ENCODE measurements around the gene DCLK3. TPM values are rescaled to one million over a fixed set of nuclear protein-coding genes. Genes with fewer than 3 reads are reported as not detected.

Gene DCLK3
- total RNA-seq, 1 experiment from 2014 or later: not detected

DNA sequence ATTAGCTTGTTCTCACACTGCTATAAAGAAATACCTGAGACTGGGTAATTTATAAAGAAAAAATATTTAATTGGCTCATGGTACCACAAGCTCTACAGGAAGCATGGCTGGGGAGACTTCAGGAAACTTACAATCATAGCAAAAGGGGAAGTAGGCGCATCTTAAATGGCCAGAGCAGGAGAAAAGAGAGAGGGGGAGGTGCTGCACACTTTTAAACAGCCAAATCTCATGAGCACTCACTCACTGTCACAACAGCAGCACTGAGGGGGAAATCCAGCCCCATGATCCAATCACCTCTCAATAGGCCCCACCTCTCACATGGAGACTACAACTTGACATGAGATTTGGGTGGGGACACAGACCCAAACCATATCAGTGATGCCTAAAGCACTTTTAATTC lies 82.5 kb downstream of the DCLK3 start:
- BruUV-seq (replicated peaks): no TSS peak
- CTCF ChIA-PET: no interaction called here
- peaks cover 26% of the 10 kb centered on the region for H3K9me3 Mint-ChIP-seq (ENCODE audit: unreplicated experiment)

DNA sequence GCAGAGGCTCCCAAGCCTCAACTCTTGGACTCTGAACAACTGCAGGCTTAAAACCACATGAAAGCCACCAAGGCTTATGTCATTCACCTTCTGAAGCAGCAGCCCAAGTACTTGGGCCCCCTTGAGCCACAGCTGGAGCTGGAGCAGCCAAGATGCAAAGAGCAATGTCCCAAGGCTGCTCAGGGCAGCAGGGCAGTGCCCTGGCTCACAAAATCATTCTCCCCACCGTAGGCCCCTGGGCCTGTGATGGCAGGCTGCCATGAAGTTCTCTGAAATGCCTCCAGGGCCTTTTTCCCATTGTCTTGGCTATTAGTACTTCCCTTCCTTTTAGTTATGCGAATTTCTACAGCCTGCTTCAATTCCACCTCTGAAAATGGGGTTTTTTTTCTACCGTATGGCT lies 83.4 kb downstream of the DCLK3 start:
- Mint-ChIP-seq H3K4me1 (ENCODE audit: low read depth, unreplicated experiment) (peaks cover 8% of the 10 kb centered on the region), H3K4me3 (ENCODE audit: unreplicated experiment) (no peak overlapping the region), H3K27me3 (ENCODE audit: insufficient read depth, unreplicated experiment) (peaks cover 2% of the 10 kb centered on the region), H3K27ac (ENCODE audit: unreplicated experiment) (no peak overlapping the region), H3K36me3 (ENCODE audit: insufficient read depth, unreplicated experiment) (peaks cover 9% of the 10 kb centered on the region), H3K9me3 (ENCODE audit: unreplicated experiment) (peaks cover 26% of the 10 kb centered on the region)
- no peak for DNase-seq
- Histone ChIP-seq H3K4me3 (ENCODE audit: low read depth, low read length) (no peak overlapping the region), H3K9me3 (peaks cover 9% of the 10 kb centered on the region), H3K4me1 (no peaks in the 10 kb centered on the region), H3K27me3 (replicated peaks; ENCODE audit: control insufficient read depth, insufficient read depth, low read length) (no peaks in the 10 kb centered on the region), H3K36me3 (ENCODE audit: control insufficient read depth, insufficient read depth, low read length) (no peaks in the 10 kb centered on the region)
- intact Hi-C loops (cut with micrococcal nuclease; ENCODE audit: unreplicated experiment): no loop called here
- ChIA-PET POLR2A (no interaction called here), CTCF (no interaction called here)
- TF ChIP-seq, protein P1, sequence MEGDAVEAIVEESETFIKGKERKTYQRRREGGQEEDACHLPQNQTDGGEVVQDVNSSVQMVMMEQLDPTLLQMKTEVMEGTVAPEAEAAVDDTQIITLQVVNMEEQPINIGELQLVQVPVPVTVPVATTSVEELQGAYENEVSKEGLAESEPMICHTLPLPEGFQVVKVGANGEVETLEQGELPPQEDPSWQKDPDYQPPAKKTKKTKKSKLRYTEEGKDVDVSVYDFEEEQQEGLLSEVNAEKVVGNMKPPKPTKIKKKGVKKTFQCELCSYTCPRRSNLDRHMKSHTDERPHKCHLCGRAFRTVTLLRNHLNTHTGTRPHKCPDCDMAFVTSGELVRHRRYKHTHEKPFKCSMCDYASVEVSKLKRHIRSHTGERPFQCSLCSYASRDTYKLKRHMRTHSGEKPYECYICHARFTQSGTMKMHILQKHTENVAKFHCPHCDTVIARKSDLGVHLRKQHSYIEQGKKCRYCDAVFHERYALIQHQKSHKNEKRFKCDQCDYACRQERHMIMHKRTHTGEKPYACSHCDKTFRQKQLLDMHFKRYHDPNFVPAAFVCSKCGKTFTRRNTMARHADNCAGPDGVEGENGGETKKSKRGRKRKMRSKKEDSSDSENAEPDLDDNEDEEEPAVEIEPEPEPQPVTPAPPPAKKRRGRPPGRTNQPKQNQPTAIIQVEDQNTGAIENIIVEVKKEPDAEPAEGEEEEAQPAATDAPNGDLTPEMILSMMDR (IDR thresholded peaks at IDR 0.05; ENCODE audit: insufficient read depth in 1 of 2, low read depth in 1 of 2, low read length in 1 of 2, severe bottlenecking in 1 of 2, unreplicated experiment in 1 of 2): no peak
- BruUV-seq (replicated peaks): no TSS peak

More for the DNA sequence above, 82.5 kb downstream of the DCLK3 start:
- Mint-ChIP-seq H3K36me3 (ENCODE audit: insufficient read depth, unreplicated experiment) (peaks cover 9% of the 10 kb centered on the region), H3K4me3 (ENCODE audit: unreplicated experiment) (no peak overlapping the region), H3K27ac (ENCODE audit: unreplicated experiment) (no peak overlapping the region), H3K4me1 (ENCODE audit: low read depth, unreplicated experiment) (peaks cover 8% of the 10 kb centered on the region), H3K27me3 (ENCODE audit: insufficient read depth, unreplicated experiment) (peaks cover 2% of the 10 kb centered on the region)
- TF ChIP-seq, protein P1 (IDR thresholded peaks at IDR 0.05; ENCODE audit: insufficient read depth in 1 of 2, low read depth in 1 of 2, low read length in 1 of 2, severe bottlenecking in 1 of 2, unreplicated experiment in 1 of 2): no peak
- POLR2A ChIA-PET: no interaction called here
- H3K4me3 ChIP-seq (ENCODE audit: low read depth, low read length): no peak overlapping the region
- no peak for DNase-seq
- peaks cover 9% of the 10 kb centered on the region for H3K9me3 ChIP-seq
- no peaks in the 10 kb centered on the region for H3K4me1 ChIP-seq
- H3K27me3 ChIP-seq (replicated peaks; ENCODE audit: control insufficient read depth, insufficient read depth, low read length): no peaks in the 10 kb centered on the region
- intact Hi-C loops (cut with micrococcal nuclease; ENCODE audit: unreplicated experiment): no loop called here
- no peaks in the 10 kb centered on the region for H3K36me3 ChIP-seq (ENCODE audit: control insufficient read depth, insufficient read depth, low read length)

DNA sequence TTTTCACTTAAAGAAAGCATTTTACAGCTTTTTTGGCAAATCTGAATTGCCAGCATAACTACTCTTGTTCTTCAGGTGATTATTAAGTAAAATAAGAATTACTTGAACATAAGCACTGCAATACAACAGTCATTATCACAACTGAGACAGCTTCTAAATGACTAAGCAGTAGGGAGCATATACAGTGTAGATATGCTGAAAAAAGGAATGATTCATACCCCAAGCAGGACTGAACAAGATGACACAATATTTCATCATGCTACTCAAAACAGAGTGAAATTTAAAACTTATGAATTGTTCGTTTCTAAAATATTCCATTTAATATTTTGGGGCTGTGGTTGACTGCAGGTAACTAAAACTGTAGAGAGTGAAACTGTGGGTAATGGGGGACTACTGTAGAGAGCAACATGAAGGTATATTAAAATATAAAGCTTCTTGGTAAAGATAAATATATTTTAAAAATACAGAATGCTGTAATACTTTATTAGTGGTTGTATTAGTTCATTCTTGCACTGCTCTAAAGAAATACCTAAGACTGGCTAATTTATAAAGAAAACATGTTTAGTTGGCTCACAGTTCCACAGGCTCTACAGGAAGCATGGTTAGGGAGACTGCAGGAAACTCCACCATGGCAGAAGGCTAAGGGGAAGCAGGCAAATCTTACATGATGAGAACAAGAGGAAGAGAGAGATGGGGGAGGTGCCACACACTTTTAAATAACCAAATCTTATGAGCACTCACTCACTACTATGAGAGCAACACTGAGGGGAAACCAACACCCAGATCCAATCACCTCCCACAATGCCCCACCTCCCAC lies 84.8 kb downstream of the DCLK3 start:
- peaks cover 9% of the 10 kb centered on the region for H3K36me3 Mint-ChIP-seq (ENCODE audit: insufficient read depth, unreplicated experiment)
- Histone ChIP-seq H3K9me3 (peaks cover 9% of the 10 kb centered on the region), H3K36me3 (ENCODE audit: control insufficient read depth, insufficient read depth, low read length) (no peaks in the 10 kb centered on the region), H3K4me1 (no peaks in the 10 kb centered on the region), H3K27me3 (replicated peaks; ENCODE audit: control insufficient read depth, insufficient read depth, low read length) (no peaks in the 10 kb centered on the region), H3K4me3 (ENCODE audit: low read depth, low read length) (no peak overlapping the region)
- no peak for DNase-seq
- ChIA-PET POLR2A (no interaction called here), CTCF (no interaction called here)
- no peak overlapping the region for H3K27ac Mint-ChIP-seq (ENCODE audit: unreplicated experiment)
- peaks cover 26% of the 10 kb centered on the region for H3K9me3 Mint-ChIP-seq (ENCODE audit: unreplicated experiment)
- no TSS peak for BruUV-seq (replicated peaks)
- H3K4me3 Mint-ChIP-seq (ENCODE audit: unreplicated experiment): no peak overlapping the region
- peaks cover 8% of the 10 kb centered on the region for H3K4me1 Mint-ChIP-seq (ENCODE audit: low read depth, unreplicated experiment)
- intact Hi-C loops (cut with micrococcal nuclease; ENCODE audit: unreplicated experiment): no loop called here
- TF ChIP-seq, protein P1 (IDR thresholded peaks at IDR 0.05; ENCODE audit: insufficient read depth in 1 of 2, low read depth in 1 of 2, low read length in 1 of 2, severe bottlenecking in 1 of 2, unreplicated experiment in 1 of 2): no peak
- H3K27me3 Mint-ChIP-seq (ENCODE audit: insufficient read depth, unreplicated experiment): peaks cover 2% of the 10 kb centered on the region

Data from Caco-2 (cell line).